Osteoblast (primary cell): ENCODE results near the gene TTC7B. TPM values are rescaled to one million over a fixed set of nuclear protein-coding genes. Genes with fewer than 3 reads are reported as not detected.

Experiments used
- DNase-seq: peaks from one replicate; pipeline ENCODE4 v3.0.0; 2011; ENCODE audit warnings: low spot score, mixed read lengths; ENCODE audit not compliant: insufficient read length; ENCODE audit errors: missing footprints
- H2AFZ ChIP-seq: 2 replicates; pipeline ENCODE4 v1.6.0; 2011; ENCODE audit warnings: mild to moderate bottlenecking, low read length
- H3K27ac ChIP-seq: 2 replicates; pipeline ENCODE4 v1.5.1; 2011; ENCODE audit warnings: mild to moderate bottlenecking, low read depth, low read length, moderate library complexity
- H3K27me3 ChIP-seq: 2 replicates; pipeline ENCODE4 v1.6.0; 2012; ENCODE audit warnings: mild to moderate bottlenecking, control low read depth, inconsistent platforms, low read length, moderate library complexity; ENCODE audit not compliant: insufficient read depth
- H3K36me3 ChIP-seq: 2 replicates; pipeline ENCODE4 v1.5.1; 2011; ENCODE audit warnings: mild to moderate bottlenecking, low read length, control low read depth, moderate library complexity; ENCODE audit not compliant: insufficient read depth
- H3K4me1 ChIP-seq: 2 replicates; pipeline ENCODE4 v1.5.1; 2011; ENCODE audit warnings: mild to moderate bottlenecking, low read length, control low read depth, moderate library complexity; ENCODE audit not compliant: insufficient read depth
- H3K4me2 ChIP-seq: 2 replicates; pipeline ENCODE4 v1.6.0; 2011; ENCODE audit warnings: mild to moderate bottlenecking, low read length; ENCODE audit not compliant: insufficient read depth
- H3K4me3 ChIP-seq: fragments of 200-600 bp; sonication (generic); 3 replicates; pipeline ENCODE4 v1.5.1; 2012; ENCODE audit warnings: mild to moderate bottlenecking, low read length, inconsistent platforms; ENCODE audit not compliant: insufficient read depth
- H3K79me2 ChIP-seq: 2 replicates; pipeline ENCODE4 v1.6.0; 2012; ENCODE audit warnings: mild to moderate bottlenecking, low read length, control low read depth, inconsistent platforms; ENCODE audit not compliant: insufficient read depth
- H3K9me3 ChIP-seq: 2 replicates; pipeline ENCODE4 v1.5.1; 2011; ENCODE audit warnings: low read depth, low read length, control low read depth
- H4K20me1 ChIP-seq: 2 replicates; pipeline ENCODE4 v1.6.0; 2012; ENCODE audit warnings: mild to moderate bottlenecking, low read length, control low read depth; ENCODE audit not compliant: insufficient read depth
- total RNA-seq: library from RNA; depleted of rRNA; stranded (reverse); fragments of >200 nt; gene quantifications from 2 replicates; pipeline ENCODE4 v1.2.3, GENCODE V29; 2012
- TF ChIP-seq, protein P1 (sequence below): IDR thresholded peaks from 2 replicates; pipeline ENCODE4 v1.5.1; 2011; ENCODE audit warnings: mild to moderate bottlenecking, low read depth, low read length, moderate library complexity; ENCODE audit errors: extremely low read depth

The TTC7B gene
- total RNA-seq, 1 donor, result 14.5 TPM

DNA sequence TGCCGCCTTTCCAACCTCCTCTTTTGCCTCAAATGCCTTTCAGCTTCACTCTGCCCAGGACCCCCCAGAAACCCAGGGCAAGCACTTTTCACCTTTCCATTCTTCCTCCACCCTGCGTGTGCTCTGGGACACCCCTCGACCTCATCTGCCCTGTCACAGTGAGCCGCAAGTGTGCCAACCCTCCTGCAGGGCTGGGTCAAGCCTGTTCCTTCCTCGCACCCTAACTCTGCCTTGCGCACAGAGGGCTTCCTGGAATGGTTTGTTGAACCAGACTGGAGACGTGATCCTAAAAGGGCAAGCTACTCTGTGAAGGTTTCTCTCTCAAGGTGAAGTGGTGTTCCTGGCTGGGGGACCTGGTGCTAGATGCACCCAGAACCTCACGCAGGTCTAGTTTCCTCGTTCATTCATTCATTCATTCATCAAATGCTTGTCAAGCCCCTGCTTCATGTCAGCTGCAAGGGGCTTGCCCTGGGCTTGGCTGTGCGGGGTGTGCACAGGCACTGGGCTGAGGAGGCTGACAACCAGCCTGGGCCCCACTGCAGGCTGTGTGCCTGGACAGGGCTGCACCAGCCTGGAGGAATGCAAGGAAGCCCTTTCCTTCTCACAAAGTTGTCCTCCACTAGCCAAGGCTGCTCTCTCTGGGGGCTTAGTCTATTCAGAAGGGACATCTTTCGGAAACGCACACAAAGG is 232.2 kb downstream of the TTC7B start:
- Histone ChIP-seq H3K27ac (no peak overlapping the region), H3K36me3 (no peaks in the 10 kb centered on the region), H4K20me1 (no peaks in the 10 kb centered on the region), H3K4me3 (no peak overlapping the region), H3K27me3 (no peaks in the 10 kb centered on the region), H3K9me3 (no peaks in the 10 kb centered on the region), H2AFZ (no peak overlapping the region), H3K79me2 (no peaks in the 10 kb centered on the region), H3K4me1 (no peaks in the 10 kb centered on the region), H3K4me2 (no peak overlapping the region)
- DNase-seq, result peak; percentile 66
- TF ChIP-seq, protein P1, sequence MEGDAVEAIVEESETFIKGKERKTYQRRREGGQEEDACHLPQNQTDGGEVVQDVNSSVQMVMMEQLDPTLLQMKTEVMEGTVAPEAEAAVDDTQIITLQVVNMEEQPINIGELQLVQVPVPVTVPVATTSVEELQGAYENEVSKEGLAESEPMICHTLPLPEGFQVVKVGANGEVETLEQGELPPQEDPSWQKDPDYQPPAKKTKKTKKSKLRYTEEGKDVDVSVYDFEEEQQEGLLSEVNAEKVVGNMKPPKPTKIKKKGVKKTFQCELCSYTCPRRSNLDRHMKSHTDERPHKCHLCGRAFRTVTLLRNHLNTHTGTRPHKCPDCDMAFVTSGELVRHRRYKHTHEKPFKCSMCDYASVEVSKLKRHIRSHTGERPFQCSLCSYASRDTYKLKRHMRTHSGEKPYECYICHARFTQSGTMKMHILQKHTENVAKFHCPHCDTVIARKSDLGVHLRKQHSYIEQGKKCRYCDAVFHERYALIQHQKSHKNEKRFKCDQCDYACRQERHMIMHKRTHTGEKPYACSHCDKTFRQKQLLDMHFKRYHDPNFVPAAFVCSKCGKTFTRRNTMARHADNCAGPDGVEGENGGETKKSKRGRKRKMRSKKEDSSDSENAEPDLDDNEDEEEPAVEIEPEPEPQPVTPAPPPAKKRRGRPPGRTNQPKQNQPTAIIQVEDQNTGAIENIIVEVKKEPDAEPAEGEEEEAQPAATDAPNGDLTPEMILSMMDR, result no peak

GRCh38 chr14:90583427-90583826 is 232.8 kb downstream of the TTC7B start:
- Histone ChIP-seq H3K4me2 (no peak overlapping the region), H3K4me1 (no peaks in the 10 kb centered on the region), H3K36me3 (no peaks in the 10 kb centered on the region), H3K79me2 (no peaks in the 10 kb centered on the region), H3K4me3 (no peak overlapping the region), H3K9me3 (no peaks in the 10 kb centered on the region), H3K27ac (no peak overlapping the region), H2AFZ (no peak overlapping the region), H3K27me3 (no peaks in the 10 kb centered on the region), H4K20me1 (no peaks in the 10 kb centered on the region)
- DNase-seq, result peak; percentile 14
- TF ChIP-seq, protein P1, result no peak

DNA sequence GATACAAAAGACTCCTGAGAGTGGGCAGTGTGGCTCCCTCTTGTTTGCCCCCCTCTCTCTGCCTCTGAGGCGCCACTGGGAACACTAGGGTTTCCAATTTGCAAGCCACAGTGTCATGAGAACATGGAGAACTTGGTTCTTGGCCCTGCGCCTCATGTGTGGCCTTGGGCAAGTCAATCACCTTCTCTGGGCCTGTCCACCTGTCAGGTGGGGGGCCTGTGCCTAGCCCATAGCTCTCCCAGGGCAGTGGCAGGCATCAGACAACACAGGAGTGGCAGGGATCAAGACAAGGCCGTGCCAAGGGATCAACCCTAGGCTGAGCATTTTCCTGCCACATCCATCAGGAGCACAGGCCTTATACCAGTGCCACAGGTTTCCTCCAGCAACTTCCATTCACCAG is 234.1 kb downstream of the TTC7B start:
- Histone ChIP-seq H3K27me3 (no peaks in the 10 kb centered on the region), H3K79me2 (no peaks in the 10 kb centered on the region), H3K4me3 (no peak overlapping the region), H3K27ac (no peak overlapping the region), H3K9me3 (no peaks in the 10 kb centered on the region), H3K4me1 (peaks cover 8% of the 10 kb centered on the region), H3K4me2 (no peak overlapping the region), H4K20me1 (no peaks in the 10 kb centered on the region), H2AFZ (no peak overlapping the region), H3K36me3 (no peaks in the 10 kb centered on the region)
- peak; percentile 55 for DNase-seq
- TF ChIP-seq, protein P1, result no peak

DNA sequence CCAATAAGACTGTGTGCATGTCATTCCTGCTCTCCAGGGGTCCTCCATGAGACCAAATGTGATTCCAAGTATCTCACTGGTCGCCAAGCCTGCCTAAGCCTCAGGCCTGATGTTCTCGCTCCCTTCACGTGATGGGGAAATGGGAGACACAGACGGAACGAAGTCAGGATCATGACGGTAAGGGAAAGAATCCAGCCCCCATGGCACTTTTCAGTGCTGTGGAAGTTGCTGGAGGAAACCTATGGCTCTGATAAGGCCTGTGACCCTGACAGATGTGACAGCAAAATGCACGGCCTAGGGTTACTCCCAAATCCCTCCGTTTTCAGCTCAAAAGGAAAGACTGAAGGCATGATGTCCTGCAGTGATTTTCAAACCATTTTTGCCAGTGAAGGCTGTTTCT is 234.5 kb downstream of the TTC7B start:
- Histone ChIP-seq H2AFZ (no peak overlapping the region), H3K27ac (no peak overlapping the region), H3K27me3 (no peaks in the 10 kb centered on the region), H3K79me2 (no peaks in the 10 kb centered on the region), H3K4me1 (peaks cover 12% of the 10 kb centered on the region), H3K9me3 (no peaks in the 10 kb centered on the region), H4K20me1 (no peaks in the 10 kb centered on the region), H3K4me2 (no peak overlapping the region), H3K36me3 (no peaks in the 10 kb centered on the region), H3K4me3 (no peak overlapping the region)
- TF ChIP-seq, protein P1, result no peak
- DNase-seq, result peak; percentile 62
